ENCODE measurements around the gene SLC2A4.

SLC2A4 gene

GRCh38 chr17:7294614-7295153 lies 13.2 kb downstream of the SLC2A4 start, which contains the start of gene YBX2:
Gene YBX2, minus strand, starts transcription at chr17:7294639. Its CDS starts 139 bp downstream, at chr17:7294500.
- peak; percentile 58 for DNase-seq
- H3K27me3 ChIP-seq (replicated peaks; ENCODE audit: insufficient read depth, low read length) = peaks cover 53% of the 10 kb centered on the region
- no peak within 1 kb of the TSS for H3K9ac ChIP-seq (ENCODE audit: low read length)
- peaks cover 15% of the 10 kb centered on the region; the same call in 1 of the 2 replicates for H3K4me1 ChIP-seq (ENCODE audit: low read length)
- no peaks in the 10 kb centered on the region for H4K20me1 ChIP-seq (ENCODE audit: insufficient read depth, low read length)
- H2AFZ ChIP-seq (ENCODE audit: low read length) = peak within 1 kb of the TSS; percentile 72
- no peak for TF ChIP-seq CTCF (IDR thresholded peaks at IDR 0.05; ENCODE audit: low read length)
- TF ChIP-seq EZH2 (optimal IDR thresholded peaks at IDR 0.05; ENCODE audit: low read depth, low read length) = no peak
- no peak for TF ChIP-seq EZH2phosphoT487 (IDR thresholded peaks at IDR 0.05; ENCODE audit: low read length)
- H3K9me2 ChIP-seq (replicated peaks; ENCODE audit: insufficient read depth, low read length) = no peaks in the 10 kb centered on the region
- no peak within 1 kb of the TSS for H3K27ac ChIP-seq (ENCODE audit: low read length)
- H3F3A ChIP-seq (ENCODE audit: insufficient read depth, low read length) = no peaks in the 10 kb centered on the region
- no peaks in the 10 kb centered on the region for H3K79me2 ChIP-seq (ENCODE audit: low read length)
- peak within 1 kb of the TSS; percentile 72 for H3K4me2 ChIP-seq (ENCODE audit: low read depth, low read length)
- H3K4me3 ChIP-seq (ENCODE audit: low read length) = peak within 1 kb of the TSS; percentile 51
- H3K36me3 ChIP-seq (replicated peaks; ENCODE audit: insufficient read depth, low read length) = no peaks in the 10 kb centered on the region
- no peaks in the 10 kb centered on the region for H3K9me3 ChIP-seq (replicated peaks; ENCODE audit: insufficient read depth, low read length)

GRCh38 chr17:7295230-7296180 lies 14.0 kb downstream of the SLC2A4 start:
- Histone ChIP-seq H2AFZ (ENCODE audit: low read length) (peak overlapping the region; percentile 72), H4K20me1 (ENCODE audit: insufficient read depth, low read length) (no peaks in the 10 kb centered on the region), H3K9me2 (replicated peaks; ENCODE audit: insufficient read depth, low read length) (no peaks in the 10 kb centered on the region), H3K4me2 (ENCODE audit: low read depth, low read length) (peak overlapping the region; percentile 72; the same call in 1 of the 2 replicates), H3K4me1 (ENCODE audit: low read length) (peaks cover 15% of the 10 kb centered on the region; the same call in 1 of the 2 replicates), H3K79me2 (ENCODE audit: low read length) (no peaks in the 10 kb centered on the region), H3K9me3 (replicated peaks; ENCODE audit: insufficient read depth, low read length) (no peaks in the 10 kb centered on the region), H3K36me3 (replicated peaks; ENCODE audit: insufficient read depth, low read length) (no peaks in the 10 kb centered on the region), H3K9ac (ENCODE audit: low read length) (no peak overlapping the region), H3K27me3 (replicated peaks; ENCODE audit: insufficient read depth, low read length) (peaks cover 53% of the 10 kb centered on the region), H3K27ac (ENCODE audit: low read length) (no peak overlapping the region), H3F3A (ENCODE audit: insufficient read depth, low read length) (no peaks in the 10 kb centered on the region), H3K4me3 (ENCODE audit: low read length) (peak overlapping the region; percentile 51)
- DNase-seq = no peak
- TF ChIP-seq EZH2phosphoT487 (IDR thresholded peaks at IDR 0.05; ENCODE audit: low read length) (no peak), EZH2 (optimal IDR thresholded peaks at IDR 0.05; ENCODE audit: low read depth, low read length) (no peak), CTCF (IDR thresholded peaks at IDR 0.05; ENCODE audit: low read length) (no peak)

GRCh38 chr17:7296189-7296861 lies 14.8 kb downstream of the SLC2A4 start:
- H3K36me3 ChIP-seq (replicated peaks; ENCODE audit: insufficient read depth, low read length) = no peaks in the 10 kb centered on the region
- TF ChIP-seq CTCF (IDR thresholded peaks at IDR 0.05; ENCODE audit: low read length) (peak; percentile 88), EZH2phosphoT487 (IDR thresholded peaks at IDR 0.05; ENCODE audit: low read length) (no peak), EZH2 (optimal IDR thresholded peaks at IDR 0.05; ENCODE audit: low read depth, low read length) (no peak)
- peak overlapping the region; percentile 28 for H2AFZ ChIP-seq (ENCODE audit: low read length)
- no peaks in the 10 kb centered on the region for H4K20me1 ChIP-seq (ENCODE audit: insufficient read depth, low read length)
- peaks cover 15% of the 10 kb centered on the region; the same call in 1 of the 2 replicates for H3K4me1 ChIP-seq (ENCODE audit: low read length)
- no peak overlapping the region; the same call in 1 of the 2 replicates for H3K4me3 ChIP-seq (ENCODE audit: low read length)
- H3K4me2 ChIP-seq (ENCODE audit: low read depth, low read length) = peak overlapping the region; percentile 67
- no peaks in the 10 kb centered on the region for H3F3A ChIP-seq (ENCODE audit: insufficient read depth, low read length)
- no peaks in the 10 kb centered on the region for H3K9me3 ChIP-seq (replicated peaks; ENCODE audit: insufficient read depth, low read length)
- no peaks in the 10 kb centered on the region for H3K79me2 ChIP-seq (ENCODE audit: low read length)
- H3K9me2 ChIP-seq (replicated peaks; ENCODE audit: insufficient read depth, low read length) = no peaks in the 10 kb centered on the region
- no peak overlapping the region for H3K9ac ChIP-seq (ENCODE audit: low read length)
- no peak overlapping the region for H3K27ac ChIP-seq (ENCODE audit: low read length)
- peak; percentile 71 for DNase-seq
- H3K27me3 ChIP-seq (replicated peaks; ENCODE audit: insufficient read depth, low read length) = peaks cover 46% of the 10 kb centered on the region
